SK-N-DZ (cell line): ENCODE results near the gene PHYH.
"Not testable (repeated sequence)": the region's sequence is repeated elsewhere in the genome, so short reads cannot be mapped to it uniquely, and the experiment has no call there.

Source experiments
- DNase-seq: peaks from one replicate; pipeline ENCODE4 v3.0.0-alpha.2; 2015; ENCODE audit warnings: low spot score

PHYH gene

GRCh38 chr10:13271552-13272163, 28.2 kb downstream of the PHYH start:
- peak; percentile 80 for DNase-seq

GRCh38 chr10:13270877-13271551, 28.9 kb downstream of the PHYH start:
- no peak for DNase-seq

- peak; percentile 85 for DNase-seq
Observed at GRCh38 chr10:13268841-13269240, 31.0 kb downstream of the PHYH start.

GRCh38 chr10:13268310-13268709, 31.6 kb downstream of the PHYH start:
- no peak for DNase-seq

GRCh38 chr10:13263591-13263990, 36.3 kb downstream of the PHYH start:
- no peak for DNase-seq

- no peak for DNase-seq
Observed at GRCh38 chr10:13262433-13262832, 37.4 kb downstream of the PHYH start.

GRCh38 chr10:13257621-13258140, 42.2 kb downstream of the PHYH start:
- no peak for DNase-seq

- DNase-seq, result no peak
Observed at GRCh38 chr10:13256627-13257026, 43.2 kb downstream of the PHYH start.

GRCh38 chr10:13253726-13254125, 46.1 kb downstream of the PHYH start:
- no peak for DNase-seq

GRCh38 chr10:13247784-13248183, 52.1 kb downstream of the PHYH start:
- DNase-seq, result no peak

- DNase-seq, result no peak
Observed at GRCh38 chr10:13247246-13247645, 52.6 kb downstream of the PHYH start.

GRCh38 chr10:13242260-13242659, 57.6 kb downstream of the PHYH start:
- not testable (repeated sequence) for DNase-seq

GRCh38 chr10:13241613-13242012, 58.3 kb downstream of the PHYH start:
- no peak for DNase-seq

GRCh38 chr10:13239923-13240322, 59.9 kb downstream of the PHYH start:
- no peak for DNase-seq

GRCh38 chr10:13238271-13239077, 61.4 kb downstream of the PHYH start:
- peak; percentile 42 for DNase-seq

GRCh38 chr10:13236638-13237037, 63.2 kb downstream of the PHYH start:
- DNase-seq, result no peak

GRCh38 chr10:13234736-13235135, 65.1 kb downstream of the PHYH start:
- DNase-seq, result not testable (repeated sequence)

- DNase-seq, result peak; percentile 46
Observed at GRCh38 chr10:13234172-13234571, 65.7 kb downstream of the PHYH start, which contains the start of gene UCMA. TSS of gene UCMA (minus strand) at chr10:13234374. CDS start at chr10:13234258, 116 bp downstream.

GRCh38 chr10:13233358-13233757, 66.5 kb downstream of the PHYH start:
- DNase-seq, result no peak

- no peak for DNase-seq
Observed at GRCh38 chr10:13231808-13232207, 68.1 kb downstream of the PHYH start.

GRCh38 chr10:13231190-13231589, 68.7 kb downstream of the PHYH start:
- no peak for DNase-seq
